HL-60 (cell line): ENCODE data around the gene HSD17B12.

Experiments used
- DNase-seq, 2 experiments: peaks; one replicate each; pipeline ENCODE4 v3.0.0-alpha.2; 2010 to 2020; ENCODE audit warnings: low read depth in 1 of 2, low spot score in 1 of 2
- H3K27ac ChIP-seq: fragments of 250-450 bp; sonication (Bioruptor Pico); replicated peaks from 2 replicates; pipeline ENCODE4 v1.5.1; 2020; ENCODE audit warnings: mild to moderate bottlenecking, moderate library complexity
- H3K27me3 ChIP-seq: fragments of 250-450 bp; sonication (Bioruptor Pico); 2 replicates; pipeline ENCODE4 v1.5.1; 2021; ENCODE audit warnings: mild to moderate bottlenecking, moderate library complexity; ENCODE audit not compliant: insufficient read depth, poor library complexity, severe bottlenecking
- H3K4me3 ChIP-seq: replicated peaks from 2 replicates; pipeline ENCODE4 v1.5.1; 2011; ENCODE audit warnings: mild to moderate bottlenecking, control low read depth, low read length; ENCODE audit not compliant: insufficient read depth
- CTCF ChIP-seq: IDR thresholded peaks from one replicate; pipeline ENCODE4 v1.5.1; 2011; ENCODE audit warnings: low read length, control low read depth, inconsistent platforms; ENCODE audit not compliant: insufficient read depth
- GABPA ChIP-seq: IDR thresholded peaks from 2 replicates; pipeline ENCODE4 v1.6.1; 2012; ENCODE audit warnings: low read depth
- POLR2AphosphoS5 ChIP-seq: IDR thresholded peaks from 2 replicates; pipeline ENCODE4 v1.6.1; 2012; ENCODE audit warnings: low read depth
- REST ChIP-seq: IDR thresholded peaks from 2 replicates; pipeline ENCODE4 v1.6.1; 2012; ENCODE audit warnings: low read depth; ENCODE audit not compliant: insufficient replicate concordance
- SPI1 ChIP-seq: IDR thresholded peaks from 2 replicates; pipeline ENCODE4 v1.6.1; 2012; ENCODE audit warnings: low read depth, mild to moderate bottlenecking, borderline replicate concordance

The HSD17B12 gene

DNA sequence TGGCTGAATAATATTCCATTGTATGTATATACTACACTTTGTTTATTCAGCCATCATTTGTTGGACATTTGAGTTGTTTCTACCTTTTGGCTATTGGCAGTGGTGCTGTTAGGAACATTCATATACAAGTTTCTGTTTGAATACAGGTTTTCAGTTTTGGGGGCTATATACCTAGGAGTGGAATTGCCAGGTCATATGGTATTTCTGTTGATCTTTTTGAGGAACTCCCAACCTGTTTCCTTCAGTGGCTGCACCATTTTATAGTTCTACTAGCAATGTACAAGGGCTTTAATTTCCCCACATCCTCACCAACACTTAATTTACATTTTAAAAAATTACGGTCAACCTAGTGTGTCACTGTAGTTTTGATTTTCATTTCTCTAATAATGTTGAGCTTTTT lies 54.6 kb downstream of the HSD17B12 start:
- DNase-seq, result no peak
- H3K27me3 ChIP-seq, result no peaks in the 10 kb centered on the region
- no peak for TF ChIP-seq GABPA
- no peak for TF ChIP-seq POLR2AphosphoS5
- TF ChIP-seq CTCF, result no peak
- TF ChIP-seq REST, result no peak
- TF ChIP-seq SPI1, result no peak
- no peak overlapping the region for H3K4me3 ChIP-seq
- no peak overlapping the region for H3K27ac ChIP-seq

DNA sequence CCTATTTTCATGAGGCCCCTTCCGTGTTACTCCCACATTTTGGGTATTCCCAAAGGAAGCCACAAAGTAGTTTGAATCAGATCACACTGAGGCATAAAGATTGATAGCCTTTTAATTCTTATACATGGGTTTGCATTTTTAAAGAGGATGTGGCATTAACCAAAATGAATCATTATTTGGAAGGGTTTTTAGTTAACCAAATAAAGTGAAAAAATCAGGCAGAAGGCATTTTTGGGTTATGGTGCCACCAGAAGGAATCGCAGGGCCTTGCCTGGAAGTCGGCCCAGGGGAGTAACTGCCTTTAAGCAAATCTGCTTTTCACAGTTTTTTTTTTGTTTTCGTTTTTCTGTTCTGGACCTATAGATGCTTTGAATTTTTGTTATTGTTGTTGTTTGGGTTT lies 55.4 kb downstream of the HSD17B12 start:
- TF ChIP-seq POLR2AphosphoS5 (no peak), CTCF (no peak), GABPA (no peak), SPI1 (no peak), REST (no peak)
- Histone ChIP-seq H3K27ac (no peak overlapping the region), H3K27me3 (no peaks in the 10 kb centered on the region), H3K4me3 (no peak overlapping the region)
- DNase-seq, result no peak

GRCh38 chr11:43736502-43737200 lies 56.1 kb downstream of the HSD17B12 start:
- no peaks in the 10 kb centered on the region for H3K27me3 ChIP-seq
- no peak overlapping the region for H3K27ac ChIP-seq
- no peak overlapping the region for H3K4me3 ChIP-seq
- TF ChIP-seq REST (no peak), SPI1 (no peak), CTCF (no peak), POLR2AphosphoS5 (no peak), GABPA (no peak)
- no peak for DNase-seq
